AG04450 (cell line): ENCODE measurements around the gene MAOA. TPM values are rescaled to one million over a fixed set of nuclear protein-coding genes. Genes with fewer than 3 reads are reported as not detected.

Source experiments
- CTCF ChIA-PET: fragments of 300-600, 350-600 bp; formaldehyde crosslinking; extraction: SDS; loops from one replicate; lab custom pipeline; 2022; ENCODE audit warnings: antibody characterized with exemption, inconsistent platforms; lab: Charles Lee
- POLR2A ChIA-PET: fragments of 350-600 bp; formaldehyde crosslinking; extraction: SDS; loops from one replicate; lab custom pipeline; 2021; ENCODE audit warnings: antibody characterized with exemption, inconsistent platforms; lab: Yijun Ruan, JAX
- DNase-seq: peaks from one replicate; pipeline ENCODE4 v3.0.0-alpha.2; 2011; ENCODE audit warnings: low read depth, low spot score
- H3K27ac ChIP-seq: one replicate; pipeline ENCODE4 v1.5.1; 2012; ENCODE audit warnings: low read depth, low read length, control low read depth
- H3K27me3 ChIP-seq: one replicate; pipeline ENCODE4 v1.6.0; 2012; ENCODE audit warnings: low read length; ENCODE audit not compliant: control insufficient read depth, insufficient read depth
- H3K4me3 ChIP-seq: 2 replicates; pipeline ENCODE4 v1.5.1; 2011; ENCODE audit warnings: mild to moderate bottlenecking, low read depth, low read length, control low read depth
- H3K9me3 ChIP-seq: 2 replicates; pipeline ENCODE4 v1.5.1; 2012; ENCODE audit warnings: low read length; ENCODE audit not compliant: control insufficient read depth, insufficient read depth
- polyA plus RNA-seq: library from polyadenylated mRNA; depleted of rRNA; stranded (reverse); fragments of >200 nt; gene quantifications from 2 replicates; pipeline ENCODE4 v1.2.3, GENCODE V29; 2011
- TF ChIP-seq, protein P1 (sequence below): IDR thresholded peaks from 2 replicates; pipeline ENCODE4 v1.5.1; 2011; ENCODE audit warnings: low read depth, low read length, control low read depth, inconsistent platforms

Gene MAOA
- polyA plus RNA-seq, 1 experiment, result 0.40 TPM

DNA sequence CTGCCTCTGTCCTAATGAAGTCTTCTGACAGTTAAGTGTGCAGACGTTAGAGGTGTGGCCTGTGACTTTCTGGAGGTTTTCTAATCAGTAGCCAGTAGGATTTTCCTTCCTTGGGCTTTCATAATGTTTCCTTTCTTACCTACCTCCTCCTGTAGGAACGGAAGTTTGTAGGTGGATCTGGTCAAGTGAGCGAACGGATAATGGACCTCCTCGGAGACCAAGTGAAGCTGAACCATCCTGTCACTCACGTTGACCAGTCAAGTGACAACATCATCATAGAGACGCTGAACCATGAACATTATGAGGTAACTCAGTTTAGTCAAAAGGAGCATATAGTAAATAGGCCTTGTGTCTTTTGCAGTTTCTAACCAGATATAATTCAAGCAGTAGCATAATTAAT is 75.0 kb downstream of the MAOA start:
- no peak for DNase-seq
- no peaks in the 10 kb centered on the region for H3K27me3 ChIP-seq
- H3K27ac ChIP-seq, result no peak overlapping the region
- TF ChIP-seq, protein P1, sequence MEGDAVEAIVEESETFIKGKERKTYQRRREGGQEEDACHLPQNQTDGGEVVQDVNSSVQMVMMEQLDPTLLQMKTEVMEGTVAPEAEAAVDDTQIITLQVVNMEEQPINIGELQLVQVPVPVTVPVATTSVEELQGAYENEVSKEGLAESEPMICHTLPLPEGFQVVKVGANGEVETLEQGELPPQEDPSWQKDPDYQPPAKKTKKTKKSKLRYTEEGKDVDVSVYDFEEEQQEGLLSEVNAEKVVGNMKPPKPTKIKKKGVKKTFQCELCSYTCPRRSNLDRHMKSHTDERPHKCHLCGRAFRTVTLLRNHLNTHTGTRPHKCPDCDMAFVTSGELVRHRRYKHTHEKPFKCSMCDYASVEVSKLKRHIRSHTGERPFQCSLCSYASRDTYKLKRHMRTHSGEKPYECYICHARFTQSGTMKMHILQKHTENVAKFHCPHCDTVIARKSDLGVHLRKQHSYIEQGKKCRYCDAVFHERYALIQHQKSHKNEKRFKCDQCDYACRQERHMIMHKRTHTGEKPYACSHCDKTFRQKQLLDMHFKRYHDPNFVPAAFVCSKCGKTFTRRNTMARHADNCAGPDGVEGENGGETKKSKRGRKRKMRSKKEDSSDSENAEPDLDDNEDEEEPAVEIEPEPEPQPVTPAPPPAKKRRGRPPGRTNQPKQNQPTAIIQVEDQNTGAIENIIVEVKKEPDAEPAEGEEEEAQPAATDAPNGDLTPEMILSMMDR, result no peak
- no peaks in the 10 kb centered on the region for H3K9me3 ChIP-seq
- no peak overlapping the region for H3K4me3 ChIP-seq
- ChIA-PET POLR2A (no interaction called here), CTCF (no interaction called here)

- TF ChIP-seq, protein P1, result no peak
- H3K4me3 ChIP-seq, result no peak overlapping the region
Measured at GRCh38 chrX:43733699-43734098, 77.6 kb downstream of the MAOA start.

GRCh38 chrX:43734444-43734843 is 78.3 kb downstream of the MAOA start:
- no peak overlapping the region for H3K27ac ChIP-seq
- ChIA-PET POLR2A (no interaction called here), CTCF (no interaction called here)
- TF ChIP-seq, protein P1, result no peak
- H3K27me3 ChIP-seq, result no peaks in the 10 kb centered on the region
- no peak overlapping the region for H3K4me3 ChIP-seq
- no peaks in the 10 kb centered on the region for H3K9me3 ChIP-seq
- DNase-seq, result no peak

More at GRCh38 chrX:43733699-43734098, 77.6 kb downstream of the MAOA start:
- DNase-seq, result no peak
- POLR2A ChIA-PET, result no interaction called here
- Histone ChIP-seq H3K27me3 (no peaks in the 10 kb centered on the region), H3K9me3 (no peaks in the 10 kb centered on the region), H3K27ac (no peak overlapping the region)
- CTCF ChIA-PET, result no interaction called here

DNA sequence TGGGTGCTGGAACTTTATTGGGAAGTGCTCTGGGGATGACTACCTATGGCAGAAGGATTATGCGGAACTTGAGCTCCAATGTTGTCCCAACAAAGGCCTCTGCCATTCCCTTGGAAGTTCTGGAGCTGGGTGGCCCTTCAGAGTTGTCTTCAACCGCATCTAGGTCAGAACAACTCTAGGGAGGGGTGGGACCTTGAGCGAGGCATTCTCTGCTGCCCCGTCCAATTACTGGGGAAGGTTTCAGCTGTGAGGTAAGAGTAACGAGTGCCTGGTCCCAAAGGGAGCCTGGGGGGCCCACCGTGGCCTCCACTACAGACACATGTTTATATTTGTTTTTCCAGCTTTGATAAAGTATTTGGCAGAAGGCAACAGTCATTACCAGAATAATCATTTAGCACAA is 79.4 kb downstream of the MAOA start:
- Histone ChIP-seq H3K27me3 (no peaks in the 10 kb centered on the region), H3K9me3 (no peaks in the 10 kb centered on the region), H3K4me3 (no peak overlapping the region), H3K27ac (no peak overlapping the region)
- DNase-seq, result no peak
- TF ChIP-seq, protein P1, result no peak
- ChIA-PET POLR2A (no interaction called here), CTCF (no interaction called here)

GRCh38 chrX:43735957-43736356 is 79.9 kb downstream of the MAOA start:
- no peak for DNase-seq
- Histone ChIP-seq H3K27ac (no peak overlapping the region), H3K4me3 (no peak overlapping the region), H3K27me3 (no peaks in the 10 kb centered on the region), H3K9me3 (no peaks in the 10 kb centered on the region)
- TF ChIP-seq, protein P1, result no peak
- ChIA-PET CTCF (no interaction called here), POLR2A (no interaction called here)
